Hepatocyte (in vitro differentiated cells): ENCODE results near the gene KIF5A.

Source experiments
- CTCF ChIP-seq: fragments of 200-600 bp; sonication (generic); IDR thresholded peaks from 2 replicates; pipeline ENCODE4 v1.5.1; 2016; ENCODE audit warnings: antibody characterized with exemption, mild to moderate bottlenecking; ENCODE audit not compliant: poor library complexity
- EZH2 ChIP-seq: fragments of 200-600 bp; sonication (generic); IDR thresholded peaks from 2 replicates; pipeline ENCODE4 v1.6.1; 2016; ENCODE audit warnings: antibody characterized with exemption, mild to moderate bottlenecking, borderline replicate concordance

GRCh38 chr12:57579677-57580465 is 30.0 kb downstream of the KIF5A start:
- no peak for TF ChIP-seq CTCF
- no peak for TF ChIP-seq EZH2
